Globus pallidus (tissue), 1 donor: ENCODE data around the gene LRCH1.
A peak's percentile ranks its signal among the peaks of the same experiment; 100 is the strongest.

Source experiments
- DNase-seq: peaks from one replicate; pipeline ENCODE4 v3.0.0-alpha.2; 2015; ENCODE audit warnings: low spot score

The LRCH1 gene

DNA sequence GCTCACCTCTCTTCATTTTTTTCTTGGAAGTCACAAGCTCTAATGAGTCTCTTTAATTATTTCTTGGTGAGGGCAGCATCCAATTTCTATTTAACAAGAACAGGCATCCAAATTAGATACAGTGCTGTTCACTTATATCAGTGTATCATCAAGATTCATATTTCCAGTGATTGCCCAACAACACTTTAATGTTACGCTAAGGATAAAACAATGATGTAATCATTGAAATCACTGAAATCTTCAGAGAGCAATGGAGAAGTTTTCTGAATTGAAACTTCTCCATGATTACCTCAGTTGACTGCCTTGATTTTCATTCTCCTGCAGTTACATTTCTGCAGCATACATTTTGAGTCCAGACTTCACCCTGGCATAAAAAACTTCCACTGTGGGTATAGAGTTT, 17.1 kb upstream of the LRCH1 start:
- no peak for DNase-seq

DNA sequence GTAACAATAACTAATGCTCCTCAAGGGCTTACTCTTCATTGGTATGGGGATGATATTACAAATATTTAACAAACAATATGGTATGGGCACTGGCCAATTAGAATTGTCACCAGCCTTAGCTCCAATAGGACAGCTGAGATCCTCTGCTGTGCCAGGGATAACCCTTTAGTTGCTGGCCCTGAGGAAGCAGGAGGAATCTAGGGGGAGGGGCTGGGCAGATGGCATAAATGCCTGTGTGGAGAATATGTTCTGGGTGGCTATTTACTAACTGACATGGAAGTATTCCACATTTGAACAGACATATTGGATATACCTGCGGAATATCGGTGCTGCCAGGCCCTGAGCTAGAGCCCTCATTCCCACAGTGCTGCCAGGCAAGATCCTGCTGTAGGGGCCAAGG, 16.6 kb upstream of the LRCH1 start:
- no peak for DNase-seq

DNA sequence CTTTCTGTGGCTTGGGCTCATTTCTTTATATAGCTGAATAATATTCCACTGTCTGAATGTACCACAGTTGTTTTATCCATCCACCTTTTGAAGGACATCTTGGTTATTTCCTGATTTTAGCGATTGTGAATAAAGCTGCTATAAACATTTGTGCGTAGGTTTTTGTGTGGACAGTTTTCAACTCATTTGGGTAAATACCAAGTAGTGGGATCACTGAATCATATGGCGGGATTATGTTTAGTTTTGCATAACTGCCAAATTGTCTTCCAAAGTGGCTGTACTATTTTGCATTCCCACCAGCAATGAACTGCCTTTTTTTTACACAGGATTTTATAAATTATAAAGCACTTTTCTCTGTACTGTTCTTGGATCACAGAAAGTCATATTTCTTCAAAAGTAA, 13.7 kb upstream of the LRCH1 start:
- no peak for DNase-seq

DNA sequence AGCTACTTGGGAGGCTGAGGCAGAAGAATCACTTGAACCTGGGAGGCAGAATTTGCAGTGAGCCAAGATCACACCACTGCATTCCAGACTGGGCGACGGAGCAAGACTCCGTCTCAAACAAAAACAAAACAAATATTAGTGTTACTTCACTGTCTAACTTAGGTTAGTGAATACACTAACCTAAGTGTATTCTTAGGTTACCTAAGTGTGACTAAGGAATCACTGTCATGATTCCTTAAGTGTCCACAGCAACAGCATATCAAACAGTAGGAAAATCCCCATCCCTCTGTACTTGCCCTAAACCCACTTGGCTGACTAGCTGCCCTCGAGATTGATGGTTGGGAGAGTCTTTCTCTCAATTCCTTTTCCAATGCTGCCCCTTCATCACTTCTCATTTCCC, 11.8 kb upstream of the LRCH1 start:
- DNase-seq: no peak

DNA sequence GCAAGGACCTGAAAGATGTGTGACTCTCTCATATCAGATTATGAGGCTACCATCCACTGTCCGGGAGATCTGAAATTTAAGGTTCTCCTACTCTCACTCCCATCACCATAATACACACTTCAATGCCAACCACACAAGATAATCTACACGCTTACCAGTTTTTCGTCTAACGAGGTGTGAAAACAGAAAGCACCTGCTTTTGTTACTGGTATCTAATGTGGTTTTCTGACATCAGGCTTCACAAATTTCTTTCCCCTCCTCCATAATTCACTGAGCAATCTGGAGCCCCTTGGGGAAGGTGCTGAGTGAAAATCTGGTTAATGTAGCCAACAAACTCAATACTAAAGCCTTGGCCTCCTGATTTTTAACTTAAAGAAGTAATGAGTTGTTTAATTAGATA, 10.1 kb upstream of the LRCH1 start:
- DNase-seq: no peak

DNA sequence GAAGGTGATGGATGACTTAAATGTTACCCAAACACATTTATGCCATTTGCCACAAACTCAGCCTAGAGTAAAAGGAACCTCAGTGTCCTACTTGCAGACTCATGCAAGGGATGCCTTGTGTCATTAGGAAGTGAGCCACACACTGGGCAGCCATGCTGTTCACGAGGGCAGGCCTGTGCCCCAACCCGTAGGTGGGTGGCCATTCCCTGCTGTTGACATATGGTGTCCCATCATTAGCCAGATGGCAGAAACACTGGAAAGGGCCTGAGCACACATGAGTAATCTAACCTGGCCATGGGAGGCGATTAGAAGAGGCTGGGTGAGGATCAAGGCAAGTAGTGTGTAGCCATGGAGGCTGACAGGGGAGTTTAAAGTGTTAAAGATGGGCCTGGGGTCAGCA, 9.7 kb upstream of the LRCH1 start:
- no peak for DNase-seq

DNA sequence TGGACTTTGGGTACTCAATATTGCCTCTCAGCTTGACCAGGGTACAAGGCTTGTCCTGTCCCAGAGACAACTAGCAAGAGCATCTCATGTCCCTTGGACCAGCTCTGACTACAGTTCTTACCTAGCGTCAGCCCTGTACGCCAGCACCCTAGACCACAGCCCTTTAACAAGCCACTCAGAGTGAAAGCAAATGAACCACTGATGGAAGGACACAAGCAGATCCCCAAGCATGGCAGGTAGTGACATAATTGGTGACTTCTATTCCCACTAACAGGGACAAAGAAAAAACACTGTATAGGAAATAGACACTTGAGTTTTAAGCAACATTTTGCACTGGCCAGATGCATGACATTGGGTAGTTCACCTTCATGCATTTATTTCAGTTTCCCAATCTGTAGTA, 8.8 kb upstream of the LRCH1 start:
- DNase-seq: no peak

DNA sequence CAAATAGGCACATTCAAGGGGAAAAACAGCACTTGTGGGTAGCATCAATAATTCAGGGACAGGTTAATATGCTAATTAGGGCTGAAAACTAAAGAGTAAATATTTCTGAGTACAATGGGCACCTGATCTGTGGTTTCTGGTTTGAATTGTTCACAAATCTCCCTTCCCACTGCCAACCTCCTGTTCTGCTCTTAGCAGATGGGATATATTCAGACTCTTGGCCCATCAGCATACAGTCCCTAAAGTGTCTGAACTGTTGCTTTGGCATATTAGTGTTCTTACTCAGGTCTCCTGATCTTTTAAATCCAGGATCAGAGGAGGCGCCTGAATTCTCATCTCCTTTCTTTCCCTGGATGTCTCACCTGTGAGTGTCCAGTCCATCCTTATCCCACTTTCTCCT, 8.2 kb upstream of the LRCH1 start:
- DNase-seq: no peak

DNA sequence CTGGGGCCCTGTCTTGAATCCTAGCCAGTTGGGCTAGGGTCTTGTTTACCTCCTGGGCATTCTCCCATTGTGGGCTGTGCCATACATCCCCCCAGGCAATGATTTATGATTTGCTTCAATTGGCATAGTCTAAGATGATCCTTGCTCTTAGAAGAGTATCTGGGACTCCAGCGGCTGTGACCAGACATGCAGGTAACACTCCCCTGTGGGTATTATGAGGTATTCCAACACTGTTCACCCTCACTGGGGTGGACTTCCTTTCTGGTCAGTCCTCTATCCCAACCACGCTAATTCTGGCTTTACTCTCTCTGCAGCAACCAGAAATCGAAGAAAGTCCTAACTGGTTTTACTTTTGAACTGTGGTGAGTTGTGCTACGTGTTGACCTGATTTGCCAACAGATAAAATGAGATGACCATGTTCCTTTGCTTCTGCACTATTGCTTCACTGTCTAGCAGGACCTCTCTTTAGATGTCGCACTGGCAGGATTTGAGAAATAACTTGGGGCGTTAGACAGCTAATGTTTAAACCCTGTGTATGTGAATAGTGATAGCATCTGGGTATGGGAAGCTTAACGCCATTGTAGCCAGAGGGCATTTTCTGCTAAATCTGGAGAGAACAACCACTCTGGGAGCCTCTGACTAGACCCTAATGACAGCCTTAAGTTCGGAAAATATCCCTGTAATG, 6.7 kb upstream of the LRCH1 start:
- no peak for DNase-seq

DNA sequence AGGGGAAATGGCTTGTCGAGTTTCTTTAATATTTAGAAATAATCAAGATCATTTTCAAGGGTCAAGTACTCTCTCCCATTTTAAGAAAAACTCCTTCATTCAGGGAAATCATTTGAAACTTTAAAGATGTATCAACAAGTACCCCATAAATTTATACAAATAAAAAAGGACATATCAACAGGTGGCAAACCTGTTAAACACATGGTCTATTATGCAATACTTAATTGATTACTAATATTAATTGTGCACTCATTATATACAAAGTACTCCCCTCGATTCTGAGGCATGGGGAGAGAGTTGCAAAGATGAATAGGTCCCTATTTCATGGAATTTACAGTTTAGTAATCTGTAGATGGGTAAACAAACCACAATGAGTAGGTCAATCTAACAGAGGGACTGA, 2.1 kb upstream of the LRCH1 start:
- no peak for DNase-seq

DNA sequence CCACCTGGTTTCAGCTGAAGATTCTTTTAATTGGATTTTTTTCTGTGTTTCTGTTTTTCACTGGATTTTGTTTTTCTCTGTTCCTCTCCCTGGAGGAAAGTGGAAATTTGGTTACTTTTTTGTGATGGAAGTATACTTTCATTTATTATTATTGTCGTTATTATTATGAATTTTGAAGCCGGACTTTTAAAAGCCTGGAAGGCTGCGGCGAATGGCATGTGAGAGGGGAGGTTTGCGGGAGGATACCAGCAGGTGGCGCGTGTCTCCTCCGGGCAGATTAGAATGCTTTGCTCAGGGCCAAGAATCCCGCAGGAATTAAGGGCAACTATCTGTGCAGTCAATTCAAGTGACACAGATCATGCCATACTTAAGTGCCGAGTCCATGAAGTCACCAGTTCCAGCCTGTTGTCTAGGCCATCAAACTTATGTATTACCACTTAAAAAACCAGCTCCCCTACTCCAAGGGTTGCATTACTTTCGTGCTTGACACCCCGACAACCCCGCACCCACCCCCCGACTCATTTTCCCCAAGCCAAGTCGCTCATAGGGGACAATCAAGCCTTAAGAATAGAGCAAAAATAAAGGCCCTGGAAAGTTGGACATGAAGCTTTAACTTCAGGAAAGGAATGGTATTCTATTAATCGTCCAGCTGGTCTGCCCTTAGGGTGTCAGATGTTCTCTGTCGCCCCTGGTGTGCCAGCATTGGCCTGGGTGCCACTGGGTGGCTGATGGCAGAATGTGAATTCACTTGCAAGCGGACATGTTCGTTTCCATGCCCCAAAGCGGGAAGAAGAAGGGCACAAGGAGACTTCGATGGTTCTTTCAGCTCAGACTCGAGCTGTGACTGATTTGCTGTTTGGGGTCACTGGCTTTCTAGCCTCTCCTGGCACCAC, 1.3 kb upstream of the LRCH1 start:
- peak; percentile 46 for DNase-seq

DNA sequence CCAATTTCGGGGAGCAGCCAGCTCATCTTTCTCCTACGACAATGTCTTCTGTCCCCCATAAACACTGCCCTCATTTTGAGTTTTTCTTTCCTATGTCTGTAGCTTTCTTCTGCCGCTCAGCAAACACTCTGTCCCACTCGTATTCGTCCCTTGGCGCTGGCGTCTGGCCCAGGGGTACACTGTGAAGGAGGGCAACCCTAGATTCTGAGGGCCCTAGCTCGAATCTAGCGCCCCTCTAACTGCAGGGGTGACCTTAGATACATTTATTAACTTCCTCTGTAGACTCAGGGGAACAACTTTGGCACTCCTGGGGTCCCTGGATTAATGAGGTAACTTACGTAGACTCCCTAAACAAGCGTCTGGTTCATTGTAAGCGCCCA, 677 bp upstream of the LRCH1 start:
- no peak for DNase-seq

DNA sequence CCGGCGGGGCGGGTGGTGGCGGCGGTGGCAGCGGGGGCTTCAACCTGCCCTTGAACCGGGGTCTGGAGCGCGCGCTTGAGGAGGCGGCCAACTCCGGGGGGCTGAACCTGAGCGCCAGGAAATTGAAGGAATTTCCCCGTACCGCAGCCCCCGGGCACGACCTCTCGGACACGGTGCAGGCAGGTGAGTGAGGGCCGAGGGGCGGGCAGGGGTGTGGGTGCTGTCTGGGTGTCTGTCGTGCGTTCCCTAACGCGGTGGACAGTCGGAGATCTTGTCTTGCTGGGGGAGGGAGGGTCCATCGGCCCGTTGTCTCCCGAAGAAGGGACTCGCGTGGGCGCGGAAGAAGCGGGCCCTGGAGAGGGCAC, 533 bp downstream of the LRCH1 start:
- DNase-seq: no peak

DNA sequence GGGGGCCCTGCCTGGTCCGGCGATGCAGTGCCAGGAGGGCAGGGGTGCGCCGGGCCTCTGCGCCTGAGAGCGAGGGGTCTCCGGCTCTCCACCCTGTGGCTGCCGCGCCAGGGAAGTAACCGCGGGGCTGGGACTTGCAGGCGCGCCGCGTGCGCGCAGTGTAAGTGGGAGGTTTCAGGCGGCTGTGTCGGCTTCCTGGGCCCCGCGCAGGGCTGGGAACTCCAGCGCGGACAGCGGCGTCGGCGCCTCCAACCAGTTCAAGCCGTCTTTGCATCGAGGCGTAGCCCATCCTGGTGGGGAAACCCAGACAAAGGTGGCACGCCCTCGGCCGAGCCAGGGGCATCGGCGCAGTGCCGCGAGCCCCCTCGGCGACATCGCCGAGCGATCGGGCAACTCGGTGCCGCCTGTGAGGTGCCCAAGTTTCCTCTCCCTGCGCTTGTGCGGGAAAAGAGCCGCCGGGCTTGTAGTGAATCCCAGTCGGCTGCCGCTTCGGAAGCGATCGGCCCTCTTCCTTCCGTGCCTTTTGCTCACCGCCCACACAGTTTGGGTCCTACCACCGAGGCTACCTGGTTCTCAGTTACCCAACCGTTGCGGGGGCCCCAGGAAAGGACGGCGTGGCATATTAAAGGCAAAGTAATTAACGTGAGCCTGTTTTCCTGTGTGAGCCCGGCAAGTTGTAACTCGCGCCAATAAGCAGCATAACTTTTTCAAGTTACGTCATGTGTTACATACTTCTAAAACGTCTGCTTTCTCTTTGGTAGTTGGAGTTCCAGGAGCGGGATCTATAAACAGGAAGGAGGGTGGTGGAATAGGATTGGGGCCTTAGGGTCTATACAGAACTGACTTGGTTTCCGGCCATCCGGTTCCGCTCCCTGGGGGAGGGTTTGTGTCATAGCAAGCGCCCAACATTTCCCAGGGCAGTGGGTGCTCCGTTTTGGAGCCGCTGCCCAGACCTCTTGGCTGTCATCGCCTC, 1.2 kb downstream of the LRCH1 start:
- DNase-seq: peak; percentile 46

DNA sequence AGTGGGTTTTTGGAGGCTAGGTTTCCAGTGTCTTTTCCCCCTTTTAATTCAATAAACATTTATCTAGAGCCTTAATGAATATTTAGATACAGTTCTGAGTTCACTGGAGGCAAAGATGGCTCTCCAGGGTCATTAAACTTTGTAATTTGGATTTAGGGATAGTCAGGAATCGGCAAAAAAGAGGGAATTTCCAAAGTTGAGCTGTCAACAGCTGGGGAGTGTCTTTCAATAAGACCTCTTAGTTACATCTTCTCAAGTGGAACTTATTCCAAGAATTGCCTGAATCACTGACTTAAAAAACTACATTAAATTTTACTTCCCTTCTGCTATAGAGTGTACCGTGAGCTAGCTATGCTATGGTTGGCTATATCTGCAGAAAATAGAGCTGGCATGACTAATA, 2.0 kb downstream of the LRCH1 start:
- DNase-seq: no peak

DNA sequence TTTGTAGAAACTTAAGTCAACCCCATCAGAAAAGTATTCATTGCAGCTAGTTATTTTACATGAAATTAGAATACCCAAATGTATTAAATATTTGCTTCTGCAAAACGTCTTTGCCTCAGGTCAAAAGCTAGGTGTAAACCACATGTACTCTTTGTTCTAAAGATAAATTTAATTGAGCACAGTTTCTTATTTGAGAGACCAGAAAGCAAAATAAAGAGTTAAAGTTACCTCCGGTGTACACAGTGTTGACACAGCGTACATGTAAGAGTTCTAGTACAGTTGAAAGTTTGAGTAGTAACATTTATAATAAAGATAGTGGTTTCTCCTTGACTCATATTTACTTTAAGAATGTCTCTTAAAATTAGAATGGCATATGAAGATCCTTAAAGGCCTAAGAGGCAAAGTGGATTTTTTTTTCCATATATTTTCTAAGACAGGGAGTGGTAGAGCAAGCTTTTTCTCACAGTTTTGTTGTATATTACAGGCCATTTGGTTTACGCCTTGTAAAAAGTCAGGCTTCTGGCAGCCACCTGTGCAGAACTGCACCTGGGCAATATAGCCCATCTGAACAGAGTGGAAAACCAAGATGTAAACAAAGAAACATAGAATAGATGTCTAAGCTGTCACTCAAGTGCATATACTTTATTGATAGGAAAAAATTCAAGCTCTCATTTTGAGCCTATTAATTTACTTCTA, 2.9 kb downstream of the LRCH1 start:
- no peak for DNase-seq

DNA sequence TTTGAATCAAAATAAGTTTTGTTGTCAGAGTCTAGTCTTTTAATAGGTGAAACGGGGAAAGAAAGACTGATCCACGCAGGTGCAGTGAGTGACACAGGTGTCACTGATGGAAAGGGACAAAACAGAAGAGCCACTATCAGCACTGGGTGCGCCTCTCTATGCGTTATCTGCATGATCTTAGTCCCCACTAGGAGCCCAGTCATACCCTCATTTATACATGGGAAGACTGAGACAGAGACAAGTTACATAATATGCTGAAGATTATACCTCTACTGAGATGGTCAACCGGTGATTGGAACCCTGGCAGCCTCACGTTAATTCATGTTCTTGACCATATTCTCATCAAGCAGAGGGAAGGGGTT, 3.4 kb downstream of the LRCH1 start:
- no peak for DNase-seq

DNA sequence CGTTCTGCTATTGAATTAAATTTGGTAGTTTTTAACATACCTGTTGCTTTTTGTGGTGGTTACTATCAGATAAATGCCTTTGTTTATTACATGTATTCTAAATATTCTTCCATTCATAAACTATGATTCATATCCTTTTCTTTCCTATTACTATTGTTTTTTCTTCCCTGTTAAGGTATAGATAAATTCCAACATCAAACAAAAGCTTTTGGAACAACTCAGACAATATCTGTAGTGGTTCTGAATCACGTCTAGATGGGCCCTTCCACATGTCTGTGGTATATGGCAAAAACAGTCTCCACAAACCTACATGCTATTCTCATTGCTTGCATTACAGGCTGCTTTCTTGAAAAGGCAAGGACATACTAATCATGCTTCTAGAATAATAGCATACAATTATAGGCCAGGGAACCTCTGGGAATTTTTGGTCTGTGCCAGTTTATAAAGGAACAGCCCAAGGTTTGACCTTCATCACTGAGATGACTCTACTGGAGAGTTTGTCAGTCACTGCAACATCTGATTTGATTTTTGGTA, 6.4 kb downstream of the LRCH1 start:
- no peak for DNase-seq

DNA sequence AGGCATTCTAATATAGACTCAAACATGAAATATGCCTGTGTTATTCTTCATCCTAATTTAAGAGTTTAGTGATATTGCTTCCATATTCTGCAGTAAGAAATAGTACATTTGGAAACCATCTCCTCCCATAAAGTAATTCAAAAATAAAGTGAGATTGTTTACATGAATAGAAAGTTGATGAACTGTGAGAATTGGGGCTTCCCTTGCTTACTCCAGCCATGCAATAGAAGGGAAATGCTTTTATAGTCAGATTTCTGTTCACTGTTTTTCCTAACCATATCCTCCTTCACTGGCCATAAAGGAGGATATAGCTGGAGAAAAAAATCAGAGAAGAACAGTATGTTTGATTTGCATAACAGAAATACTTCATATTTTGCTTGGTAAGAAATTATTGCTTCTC, 7.8 kb downstream of the LRCH1 start:
- DNase-seq: no peak

DNA sequence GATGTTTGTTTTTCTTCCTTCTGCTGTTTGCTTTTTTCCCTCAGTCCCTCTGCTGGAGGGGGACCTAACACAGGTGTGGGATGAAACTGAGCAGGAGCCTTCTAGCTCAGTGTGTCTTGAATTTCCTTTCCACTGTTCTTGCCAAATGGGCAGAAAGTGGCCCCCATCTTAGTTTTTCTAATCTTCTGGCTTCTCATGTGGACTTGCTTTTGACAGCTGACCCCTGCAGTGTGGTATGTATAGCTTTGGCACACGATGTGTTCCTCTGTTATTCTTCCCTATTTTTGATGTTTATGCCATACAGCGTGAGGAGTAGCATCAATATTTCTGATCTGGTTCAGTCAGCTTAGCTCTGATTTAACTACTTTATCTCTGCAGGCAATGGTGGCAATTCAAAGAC, 8.3 kb downstream of the LRCH1 start:
- DNase-seq: no peak

DNA sequence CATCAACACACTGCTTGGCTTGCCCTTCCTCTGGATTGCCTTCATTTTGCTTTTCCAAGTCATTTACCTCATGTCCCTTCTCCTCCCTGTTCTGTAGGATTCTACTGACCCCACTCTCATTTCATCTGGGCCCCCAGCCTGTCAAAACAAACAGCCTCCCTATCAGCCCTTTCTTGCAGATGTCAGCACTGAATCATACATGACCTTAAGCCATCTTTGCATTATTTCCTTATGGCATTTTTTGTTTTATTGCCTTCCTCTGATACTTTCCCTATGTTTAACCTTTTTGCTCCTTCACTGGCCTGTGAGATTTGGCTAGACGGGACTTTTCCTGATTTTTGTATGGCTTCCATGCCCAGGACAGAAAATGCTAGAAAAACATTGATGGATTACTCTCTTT, 8.7 kb downstream of the LRCH1 start:
- no peak for DNase-seq

DNA sequence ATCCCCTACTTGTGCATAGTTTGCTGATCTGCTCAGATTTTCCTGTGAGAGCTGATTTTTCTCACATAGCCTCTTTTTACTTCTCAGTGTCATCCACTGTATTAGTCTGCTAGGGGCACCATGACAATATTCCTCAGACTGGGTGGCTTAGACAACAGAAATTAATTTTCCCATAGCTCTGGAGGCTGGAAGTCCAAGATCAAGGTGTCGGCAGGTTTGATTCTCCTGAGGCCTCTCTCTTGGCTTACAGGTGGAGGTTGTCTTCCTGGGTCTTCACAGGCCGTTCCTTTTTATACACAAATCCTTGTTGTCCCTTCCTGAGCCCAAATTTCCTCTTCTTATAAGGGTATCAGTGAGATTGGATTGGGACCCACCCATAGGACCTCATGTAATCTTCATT, 9.2 kb downstream of the LRCH1 start:
- DNase-seq: no peak
